HepG2 (cell line): ENCODE results near the gene SP5. TPM values are rescaled to one million over a fixed set of nuclear protein-coding genes. Genes with fewer than 3 reads are reported as not detected.

ENCODE experiments used
- AKAP8 ChIP-seq: sonication (generic); formaldehyde crosslinking; IDR thresholded peaks from 2 replicates; pipeline ENCODE4 v1.5.1; 2020; ENCODE audit warnings: mild to moderate bottlenecking, missing genetic modification reagents
- ATF3 ChIP-seq: sonication (generic); formaldehyde crosslinking; IDR thresholded peaks from 2 replicates; pipeline ENCODE4 v1.4.0; 2020; ENCODE audit warnings: missing genetic modification reagents
- ATF6 ChIP-seq: sonication (generic); formaldehyde crosslinking; conservative IDR thresholded peaks from 2 replicates; pipeline ENCODE4 v1.4.0; 2020; ENCODE audit warnings: missing genetic modification reagents
- CENPX ChIP-seq: sonication (generic); formaldehyde crosslinking; IDR thresholded peaks from 2 replicates; pipeline ENCODE4 v1.9.0; 2021; ENCODE audit warnings: mild to moderate bottlenecking, missing genetic modification reagents, moderate library complexity
- DRAP1 ChIP-seq: IDR thresholded peaks from 2 replicates; pipeline ENCODE4 v1.6.1; 2016; ENCODE audit warnings: missing genetic modification reagents, missing compliant biosample characterization
- ELK4 ChIP-seq: sonication (generic); formaldehyde crosslinking; IDR thresholded peaks from 2 replicates; pipeline ENCODE4 v1.9.0; 2021; ENCODE audit warnings: missing genetic modification reagents, borderline replicate concordance
- ETV5 ChIP-seq: IDR thresholded peaks from 2 replicates; pipeline ENCODE4 v1.6.1; 2018; ENCODE audit warnings: missing biosample characterization, missing genetic modification reagents, inconsistent platforms, borderline replicate concordance
- GPBP1L1 ChIP-seq: sonication (generic); formaldehyde crosslinking; IDR thresholded peaks from 2 replicates; pipeline ENCODE4 v1.5.0; 2020; ENCODE audit warnings: mild to moderate bottlenecking, missing genetic modification reagents
- GTF2F1 ChIP-seq: fragments of 150-350 bp; IDR thresholded peaks from 2 replicates; pipeline ENCODE4 v1.6.1; 2014; ENCODE audit warnings: low read length
- MTA1 ChIP-seq: sonication (generic); formaldehyde crosslinking; IDR thresholded peaks from 2 replicates; pipeline ENCODE4 v1.4.0; 2020; ENCODE audit warnings: missing genetic modification reagents, mild to moderate bottlenecking, borderline replicate concordance
- NFE2L2 ChIP-seq: fragments of 150-350 bp; IDR thresholded peaks from 2 replicates; pipeline ENCODE4 v1.6.1; 2014; ENCODE audit warnings: low read length
- PLRG1 ChIP-seq: fragments of 450-650 bp; conservative IDR thresholded peaks from 2 replicates; pipeline ENCODE4 v1.6.1; 2016
- RBFOX2 ChIP-seq: fragments of 200-400 bp; formaldehyde crosslinking; IDR thresholded peaks from 2 replicates; pipeline ENCODE4 v1.6.1; 2017; ENCODE audit warnings: low read depth, mild to moderate bottlenecking, low read length
- SAFB2 ChIP-seq: sonication (generic); formaldehyde crosslinking; IDR thresholded peaks from 2 replicates; pipeline ENCODE4 v1.5.1; 2020; ENCODE audit warnings: missing genetic modification reagents, low read depth, mild to moderate bottlenecking, borderline replicate concordance
- SMAD9 ChIP-seq: sonication (generic); formaldehyde crosslinking; IDR thresholded peaks from 2 replicates; pipeline ENCODE4 v1.5.1; 2020; ENCODE audit warnings: mild to moderate bottlenecking, missing genetic modification reagents
- SRSF1 ChIP-seq: fragments of 200-400 bp; formaldehyde crosslinking; optimal IDR thresholded peaks from 2 replicates; pipeline ENCODE3; 2017; ENCODE audit warnings: mild to moderate bottlenecking, low read depth, low read length, moderate library complexity
- SUZ12 ChIP-seq: fragments of 150-350 bp; IDR thresholded peaks from 2 replicates; pipeline ENCODE4 v1.6.1; 2014; ENCODE audit warnings: low read depth, low read length
- TIGD3 ChIP-seq: sonication (generic); formaldehyde crosslinking; IDR thresholded peaks from 2 replicates; pipeline ENCODE4 v1.5.1; 2020; ENCODE audit warnings: mild to moderate bottlenecking, missing genetic modification reagents, borderline replicate concordance
- ZNF256 ChIP-seq: sonication (generic); formaldehyde crosslinking; conservative IDR thresholded peaks from 2 replicates; pipeline ENCODE4 v1.4.0; 2020; ENCODE audit warnings: missing genetic modification reagents
- ZNF44 ChIP-seq: sonication (generic); formaldehyde crosslinking; IDR thresholded peaks from 2 replicates; pipeline ENCODE4 v1.5.1; 2020; ENCODE audit warnings: mild to moderate bottlenecking, missing genetic modification reagents
- ZNF569 ChIP-seq: sonication (generic); formaldehyde crosslinking; IDR thresholded peaks from 2 replicates; pipeline ENCODE4 v1.5.0; 2020; ENCODE audit warnings: mild to moderate bottlenecking, missing genetic modification reagents, moderate library complexity, borderline replicate concordance
- ZNF790 ChIP-seq: sonication (generic); formaldehyde crosslinking; IDR thresholded peaks from 2 replicates; pipeline ENCODE4 v1.8.0; 2022; ENCODE audit warnings: missing genetic modification reagents, mild to moderate bottlenecking, borderline replicate concordance
- polyA plus RNA-seq, 8 experiments: library from polyadenylated mRNA; depleted of rRNA in 3 of 8; stranded (reverse) in 7 of 8; unstranded in 1 of 8; fragments of >200 nt; fragmentation: Illumina TruSeq in 4 of 8; extraction: Trizol in 4 of 8; gene quantifications; 2 replicates each; pipeline versions ENCODE4 v1.2.1 to v1.2.3, GENCODE V29; 2011 to 2016; ENCODE audit warnings: low read depth in 4 of 8, missing spikeins in 1 of 8, mixed read lengths in 1 of 8; ENCODE audit not compliant: insufficient read depth in 1 of 8
- total RNA-seq, 5 experiments: library from RNA; depleted of rRNA; stranded (reverse); fragments of >200 nt; fragmentation: Illumina TruSeq; extraction: Trizol; gene quantifications; 2 replicates each; pipeline ENCODE4 v1.2.3, GENCODE V29; 2016; ENCODE audit warnings: low read depth in 1 of 5
- TF ChIP-seq, protein P1 (sequence below): sonication (generic); formaldehyde crosslinking; IDR thresholded peaks from 2 replicates; pipeline ENCODE4 v1.8.0; 2022; ENCODE audit warnings: missing genetic modification reagents, low read depth, mild to moderate bottlenecking, borderline replicate concordance

SP5 gene
- total and polyA plus RNA-seq, 2 of the 13 experiments (the other 11 are each of a cell fraction or from before 2014, with no cell fraction given) = 50.8 to 119 TPM

DNA sequence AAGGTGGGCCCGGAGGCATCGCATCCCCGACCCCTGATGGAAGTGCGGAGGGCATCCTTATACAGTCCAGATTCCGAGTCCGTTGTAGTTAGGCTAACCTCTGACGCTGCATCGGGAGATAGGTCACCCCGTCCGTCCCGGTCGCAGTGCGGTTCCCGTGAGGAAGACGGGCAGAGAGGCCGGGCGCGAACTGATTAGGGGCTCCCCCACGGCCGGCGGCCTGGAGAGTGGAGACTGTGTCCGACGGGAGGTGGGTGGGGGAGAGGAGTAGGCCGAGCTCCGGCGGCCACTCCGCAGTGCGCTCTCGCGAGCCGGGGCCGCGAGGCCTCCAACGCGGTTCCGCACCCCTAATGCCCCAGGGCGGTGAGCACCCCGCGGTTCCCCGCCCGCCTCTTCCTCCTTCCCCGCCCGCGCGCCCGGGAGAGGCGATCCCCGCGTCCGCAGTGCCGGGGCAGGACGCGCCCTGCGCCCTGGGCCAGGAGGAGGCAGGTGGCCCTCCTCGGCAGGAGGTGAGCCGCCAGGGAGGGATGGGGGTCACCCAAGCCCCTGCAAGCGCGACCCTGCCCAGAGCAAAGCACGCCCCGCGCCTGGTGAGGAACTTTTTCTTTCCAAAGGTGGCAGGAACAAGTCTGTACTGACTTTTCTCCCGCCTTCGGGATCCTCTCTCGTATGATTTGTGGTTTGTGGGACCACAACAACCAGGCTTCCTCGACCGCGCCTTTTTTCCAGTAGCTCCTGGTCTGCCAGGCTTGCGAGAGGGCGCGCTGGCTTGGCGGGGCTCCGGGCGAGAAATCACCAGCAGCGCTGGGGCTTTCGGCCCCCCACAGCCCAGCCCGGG lies 1.4 kb upstream of the SP5 start (continued):
- no peak for TF ChIP-seq CENPX
- TF ChIP-seq ATF3 (CRISPR knock-in tag) = no peak; the same call in 1 of the 2 replicates
- TF ChIP-seq ATF6 = no peak
- TF ChIP-seq SMAD9 (CRISPR knock-in tag) = peak; percentile 80
- no peak for TF ChIP-seq ZNF569
- TF ChIP-seq MTA1 (CRISPR knock-in tag) = no peak
- TF ChIP-seq SAFB2 (CRISPR knock-in tag) = no peak
- no peak for TF ChIP-seq ZNF256 (CRISPR knock-in tag)
- TF ChIP-seq TIGD3 (CRISPR knock-in tag) = no peak
- TF ChIP-seq DRAP1 = no peak
- TF ChIP-seq ZNF44 (CRISPR knock-in tag) = no peak; the same call in 1 of the 2 replicates
- TF ChIP-seq SRSF1 = no peak
- TF ChIP-seq PLRG1 = no peak
- no peak for TF ChIP-seq SUZ12
- peak; percentile 98 for TF ChIP-seq RBFOX2
- TF ChIP-seq ZNF790 (CRISPR knock-in tag) = peak; percentile 57; the same call in 1 of the 2 replicates
- TF ChIP-seq ETV5 = no peak; the same call in 1 of the 2 replicates
- TF ChIP-seq NFE2L2 = no peak
- TF ChIP-seq GTF2F1 = no peak
- TF ChIP-seq GPBP1L1 = no peak
- TF ChIP-seq, protein P1, sequence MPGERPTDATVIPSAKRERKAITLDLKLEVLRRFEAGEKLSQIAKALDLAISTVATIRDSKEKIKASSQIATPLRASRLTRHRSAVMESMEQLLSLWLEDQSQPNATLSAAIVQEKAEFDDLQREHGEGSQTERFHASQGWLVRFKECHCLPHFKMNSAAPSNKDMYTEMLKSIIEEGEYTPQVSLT (CRISPR knock-in tag) = no peak
- TF ChIP-seq AKAP8 (CRISPR knock-in tag) = peak; percentile 64; the same call in 1 of the 2 replicates
- no peak for TF ChIP-seq ELK4 (CRISPR knock-in tag)
